Measurements from ENCODE around the gene ETAA1. TPM values are rescaled to one million over a fixed set of nuclear protein-coding genes. Genes with fewer than 3 reads are reported as not detected.

The ETAA1 gene
- total RNA-seq, 1 donor from 2014 or later: 5.4 TPM

GRCh38 chr2:67459761-67460160 lies 62.6 kb downstream of the ETAA1 start:
- intact Hi-C loops (cut with DNase I): no loop called here
- TF ChIP-seq CTCF (IDR thresholded peaks at IDR 0.05): no peak

More at GRCh38 chr2:67459761-67460160, 62.6 kb downstream of the ETAA1 start:
- Histone ChIP-seq H3K27me3 (no peaks in the 10 kb centered on the region), H3K4me1 (no peaks in the 10 kb centered on the region), H3K9me3 (no peaks in the 10 kb centered on the region), H3K27ac (no peak overlapping the region), H3K36me3 (no peaks in the 10 kb centered on the region), H3K4me3 (no peak overlapping the region)
- no peak for DNase-seq (ENCODE audit: low spot score in 2 of 2)

Measured in ascending aorta (tissue), 2 donors.